Measurements from ENCODE around the gene ITPR1. TPM values are rescaled to one million over a fixed set of nuclear protein-coding genes. Genes with fewer than 3 reads are reported as not detected.

ITPR1 gene
- total and polyA plus RNA-seq, 4 donors: 3.7 to 39.4 (median 8.2) TPM

DNA sequence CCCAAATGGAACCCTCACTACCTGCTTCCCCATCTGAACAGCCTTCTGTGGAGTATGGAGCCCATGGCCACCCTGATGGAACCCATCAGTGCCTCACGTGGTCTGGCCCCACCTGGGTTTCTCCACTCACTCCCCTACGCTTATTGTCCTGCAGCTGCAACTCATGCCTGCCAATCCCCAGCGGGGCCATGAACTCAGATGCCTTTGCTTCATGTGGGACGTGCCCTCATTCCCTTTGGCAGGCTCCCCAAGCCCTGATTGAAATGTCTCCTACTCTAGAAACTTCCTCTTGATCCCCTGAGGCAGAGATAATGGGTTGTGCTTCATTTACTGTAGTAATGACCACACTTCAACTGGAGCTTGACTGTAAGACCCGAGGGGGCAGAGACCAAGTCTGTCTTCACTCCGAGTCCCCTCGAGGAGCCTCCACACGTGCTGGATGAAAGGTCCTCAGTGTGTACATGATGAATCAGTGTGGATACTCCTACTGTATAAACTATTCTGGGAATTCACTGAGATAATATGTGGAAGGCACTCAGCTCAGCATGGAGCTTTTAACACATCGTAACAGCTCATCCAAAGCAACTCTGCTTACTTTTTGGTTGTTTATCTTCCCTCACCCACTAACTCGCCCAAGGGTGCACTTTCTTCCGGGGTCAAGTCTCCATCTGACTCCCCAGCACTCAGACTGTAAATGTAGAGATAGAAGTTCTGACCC, 253.3 kb downstream of the ITPR1 start:
- Histone ChIP-seq H3K9me3 (ENCODE audit: control insufficient read depth in 4 of 4, low read length in 3 of 4) (no peaks in the 10 kb centered on the region), H3K9ac (ENCODE audit: low read depth in 1 of 2, low read length in 2 of 2) (no peak overlapping the region), H3K4me3 (ENCODE audit: low read depth in 1 of 3, low read length in 3 of 3) (no peak overlapping the region), H3K4me1 (ENCODE audit: control insufficient read depth in 4 of 4, insufficient read depth in 4 of 4, low read length in 3 of 4) (peaks cover 9 to 40% (median 16%) of the 10 kb centered on the region in 4 donors), H3K27ac (ENCODE audit: low read depth in 1 of 2, low read length in 2 of 2) (peak overlapping the region; percentile 16 to 58), H3K27me3 (ENCODE audit: control insufficient read depth in 4 of 4, insufficient read depth in 4 of 4, low read length in 3 of 4) (no peaks in the 10 kb centered on the region), H3K36me3 (ENCODE audit: control insufficient read depth in 4 of 4, insufficient read depth in 3 of 4, low read depth in 1 of 4, low read length in 3 of 4) (no peaks in the 10 kb centered on the region)
- TF ChIP-seq REST (IDR thresholded peaks at IDR 0.05) (no peak), CTCF (IDR thresholded peaks at IDR 0.05; ENCODE audit: low read depth, low read length, missing input control) (no peak), RXRA (IDR thresholded peaks at IDR 0.05) (peak; percentile 66 to 82), SP1 (IDR thresholded peaks at IDR 0.05) (no peak), HNF4A (conservative IDR thresholded peaks at IDR 0.05) (peak in 1 of 2 donors; percentile 32), RAD21 (IDR thresholded peaks at IDR 0.05) (no peak), NR2F2 (IDR thresholded peaks at IDR 0.05) (no peak), JUND (IDR thresholded peaks at IDR 0.05) (no peak)
- no peak for DNase-seq (ENCODE audit: low spot score)
- WGBS: 77% methylated on average over 11 of the region's 11 CpGs

DNA sequence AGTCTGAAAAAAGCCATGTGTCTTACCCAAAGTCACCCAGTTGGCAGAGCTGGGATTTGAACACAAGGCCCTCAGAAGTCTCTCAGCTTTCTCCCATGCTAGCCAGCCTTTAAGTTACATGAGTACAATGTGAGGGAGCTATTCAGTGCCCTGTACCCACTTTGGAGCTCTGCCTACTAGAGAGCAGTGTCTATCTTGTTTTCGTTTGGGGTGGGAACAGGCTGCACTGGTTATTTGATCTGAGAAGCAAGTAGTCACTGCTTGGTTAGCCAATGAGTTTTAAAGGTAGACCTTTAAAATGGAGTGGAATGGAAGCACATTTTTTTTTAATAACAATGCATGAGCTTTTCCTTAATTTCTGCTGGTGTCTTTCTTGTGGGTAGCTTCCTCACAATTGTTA, 255.0 kb downstream of the ITPR1 start:
- no peak overlapping the region for H3K9ac ChIP-seq (ENCODE audit: low read depth in 1 of 2, low read length in 2 of 2)
- 63% methylated on average over 1 of the region's 1 CpG for WGBS

More for the DNA sequence above, 255.0 kb downstream of the ITPR1 start:
- DNase-seq (ENCODE audit: low spot score): no peak
- no peaks in the 10 kb centered on the region for H3K36me3 ChIP-seq (ENCODE audit: control insufficient read depth in 4 of 4, insufficient read depth in 3 of 4, low read depth in 1 of 4, low read length in 3 of 4)
- no peaks in the 10 kb centered on the region for H3K9me3 ChIP-seq (ENCODE audit: control insufficient read depth in 4 of 4, low read length in 3 of 4)
- H3K4me3 ChIP-seq (ENCODE audit: low read depth in 1 of 3, low read length in 3 of 3): no peak overlapping the region
- H3K27me3 ChIP-seq (ENCODE audit: control insufficient read depth in 4 of 4, insufficient read depth in 4 of 4, low read length in 3 of 4): no peaks in the 10 kb centered on the region
- H3K27ac ChIP-seq (ENCODE audit: low read depth in 1 of 2, low read length in 2 of 2): no peak overlapping the region
- H3K4me1 ChIP-seq (ENCODE audit: control insufficient read depth in 4 of 4, insufficient read depth in 4 of 4, low read length in 3 of 4): peaks cover 11 to 40% (median 15%) of the 10 kb centered on the region in 4 donors
- no peak for TF ChIP-seq MAX (IDR thresholded peaks at IDR 0.05)
- TF ChIP-seq ATF3 (IDR thresholded peaks at IDR 0.05): no peak
- TF ChIP-seq REST (IDR thresholded peaks at IDR 0.05): no peak
- TF ChIP-seq HNF4G (IDR thresholded peaks at IDR 0.05): no peak
- no peak for TF ChIP-seq JUND (IDR thresholded peaks at IDR 0.05)
- no peak for TF ChIP-seq SP1 (IDR thresholded peaks at IDR 0.05)
- no peak for TF ChIP-seq GABPA (IDR thresholded peaks at IDR 0.05 in 1 of 2, conservative IDR thresholded peaks at IDR 0.05 in 1 of 2)
- TF ChIP-seq FOXA2 (IDR thresholded peaks at IDR 0.05): no peak
- TF ChIP-seq YY1 (IDR thresholded peaks at IDR 0.05): no peak
- TF ChIP-seq RXRA (IDR thresholded peaks at IDR 0.05): no peak
